HepG2 (cell line): ENCODE data around the gene AMZ1. TPM values are rescaled to one million over a fixed set of nuclear protein-coding genes. Genes with fewer than 3 reads are reported as not detected.

ENCODE experiments used
- ARNT ChIP-seq: fragments of 450-650 bp; IDR thresholded peaks from 2 replicates; pipeline ENCODE4 v1.6.1; 2017
- ATF7-NPFF ChIP-seq: sonication (generic); formaldehyde crosslinking; IDR thresholded peaks from 2 replicates; pipeline ENCODE4 v1.8.1; 2023; ENCODE audit warnings: mild to moderate bottlenecking, low read depth, missing genetic modification reagents, moderate library complexity
- BRCA1 ChIP-seq: sonication (generic); formaldehyde crosslinking; IDR thresholded peaks from 2 replicates; pipeline ENCODE4 v1.4.0; 2020; ENCODE audit warnings: missing genetic modification reagents
- EP300 ChIP-seq, 3 experiments: sonication (generic) in 1 of 3; formaldehyde crosslinking in 1 of 3; IDR thresholded peaks; 2 replicates each; pipeline versions ENCODE4 v1.5.1 to v1.6.1; 2011 to 2020; ENCODE audit warnings: low read depth in 2 of 3, low read length in 2 of 3, borderline replicate concordance in 1 of 3, improper control_type of control experiment in 1 of 3, mild to moderate bottlenecking in 1 of 3, missing genetic modification reagents in 1 of 3, moderate library complexity in 1 of 3
- GFI1 ChIP-seq: sonication (generic); formaldehyde crosslinking; IDR thresholded peaks from 2 replicates; pipeline ENCODE4 v1.5.0; 2020; ENCODE audit warnings: missing genetic modification reagents, mild to moderate bottlenecking, borderline replicate concordance
- MLX ChIP-seq: IDR thresholded peaks from 2 replicates; pipeline ENCODE4 v1.6.1; 2016
- NR2F6 ChIP-seq, 2 experiments: IDR thresholded peaks; 2 replicates each; pipeline ENCODE4 v1.6.1; 2016; ENCODE audit warnings: antibody characterized with exemption in 1 of 2, mild to moderate bottlenecking in 1 of 2
- TBX2 ChIP-seq: sonication (generic); formaldehyde crosslinking; IDR thresholded peaks from 2 replicates; pipeline ENCODE4 v1.5.0; 2020; ENCODE audit warnings: missing genetic modification reagents, mild to moderate bottlenecking, borderline replicate concordance
- U2AF1 ChIP-seq: fragments of 200-400 bp; formaldehyde crosslinking; optimal IDR thresholded peaks from 2 replicates; pipeline ENCODE3; 2017; ENCODE audit warnings: mild to moderate bottlenecking, low read depth, low read length
- ZBTB25 ChIP-seq: IDR thresholded peaks from 2 replicates; pipeline ENCODE4 v1.6.1; 2018; ENCODE audit warnings: missing genetic modification reagents
- ZNF260 ChIP-seq: sonication (generic); formaldehyde crosslinking; IDR thresholded peaks from 2 replicates; pipeline ENCODE4 v1.4.0; 2020; ENCODE audit warnings: missing genetic modification reagents, low read depth, mild to moderate bottlenecking, borderline replicate concordance
- ZNF563 ChIP-seq: sonication (generic); formaldehyde crosslinking; IDR thresholded peaks from 2 replicates; pipeline ENCODE4 v1.8.0; 2022; ENCODE audit warnings: mild to moderate bottlenecking, moderate library complexity, missing genetic modification reagents
- ZNF646 ChIP-seq: sonication (generic); formaldehyde crosslinking; IDR thresholded peaks from 2 replicates; pipeline ENCODE4 v1.9.0; 2021; ENCODE audit warnings: mild to moderate bottlenecking, missing genetic modification reagents
- ZNF7 ChIP-seq: IDR thresholded peaks from 2 replicates; pipeline ENCODE4 v1.6.1; 2016; ENCODE audit warnings: missing biosample characterization, missing genetic modification reagents
- polyA plus RNA-seq, 8 experiments: library from polyadenylated mRNA; depleted of rRNA in 3 of 8; stranded (reverse) in 7 of 8; unstranded in 1 of 8; fragments of >200 nt; fragmentation: Illumina TruSeq in 4 of 8; extraction: Trizol in 4 of 8; gene quantifications; 2 replicates each; pipeline versions ENCODE4 v1.2.1 to v1.2.3, GENCODE V29; 2011 to 2016; ENCODE audit warnings: low read depth in 4 of 8, missing spikeins in 1 of 8, mixed read lengths in 1 of 8; ENCODE audit not compliant: insufficient read depth in 1 of 8
- total RNA-seq, 5 experiments: library from RNA; depleted of rRNA; stranded (reverse); fragments of >200 nt; fragmentation: Illumina TruSeq; extraction: Trizol; gene quantifications; 2 replicates each; pipeline ENCODE4 v1.2.3, GENCODE V29; 2016; ENCODE audit warnings: low read depth in 1 of 5
- TF ChIP-seq, protein P1 (sequence below): sonication (generic); formaldehyde crosslinking; IDR thresholded peaks from 2 replicates; pipeline ENCODE4 v1.4.0; 2020; ENCODE audit warnings: mild to moderate bottlenecking, missing genetic modification reagents
- TF ChIP-seq, protein P2 (sequence below): sonication (generic); formaldehyde crosslinking; IDR thresholded peaks from 2 replicates; pipeline ENCODE4 v1.4.0; 2020; ENCODE audit warnings: missing genetic modification reagents

AMZ1 gene
- total and polyA plus RNA-seq, 2 of the 13 experiments (the other 11 are each of a cell fraction or from before 2014, with no cell fraction given): 0.03 TPM; not detected in 1

DNA sequence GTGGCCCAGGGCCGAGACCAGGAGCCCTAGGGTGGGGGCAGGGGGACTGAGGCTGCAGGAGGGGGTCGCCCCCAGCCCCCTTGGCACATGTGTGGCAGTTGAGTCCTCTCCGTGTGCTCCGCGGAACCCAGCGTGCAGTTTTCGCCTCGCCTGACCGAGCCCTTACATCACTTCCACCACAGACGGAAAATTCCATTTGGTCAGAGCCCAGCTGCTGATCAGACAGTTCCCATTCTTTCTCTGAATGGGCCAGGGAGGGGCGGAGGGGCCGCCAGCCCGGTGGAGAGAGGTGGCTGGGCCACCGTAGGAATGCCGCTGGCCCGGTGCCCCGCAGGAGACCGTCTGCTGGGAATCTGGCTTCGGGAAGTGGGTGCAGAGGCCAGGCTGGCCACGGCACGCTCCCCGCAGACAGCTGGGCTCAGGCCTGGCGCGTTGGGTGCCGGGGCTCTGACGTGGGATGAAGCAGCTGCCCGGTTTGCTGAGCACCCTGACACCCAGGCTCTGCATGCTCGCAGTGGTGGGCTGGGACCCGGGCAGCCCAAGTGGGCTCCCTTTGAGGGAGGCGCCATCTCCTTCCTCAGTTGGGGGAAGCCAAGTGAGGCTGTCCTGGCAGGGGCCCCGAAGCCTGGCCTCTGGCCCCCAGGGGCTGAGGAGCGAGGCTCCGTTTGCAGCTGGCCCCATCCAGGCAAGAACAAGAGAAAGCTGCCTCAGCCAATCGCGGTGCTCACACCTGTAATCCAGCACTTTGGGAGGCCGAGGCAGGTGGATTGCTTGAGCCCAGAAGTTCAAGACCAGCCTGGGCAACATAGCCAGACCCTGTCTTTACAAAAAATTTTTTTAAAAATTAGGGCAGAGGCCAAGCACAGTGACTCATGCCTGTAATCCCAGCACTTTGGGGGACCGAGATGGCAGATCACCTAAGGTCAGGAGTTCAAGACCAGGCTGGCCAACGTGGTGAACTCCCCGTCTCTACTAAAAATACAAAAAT, 46.3 kb upstream of the AMZ1 start (continued):
- no peak for TF ChIP-seq ZNF646 (CRISPR knock-in tag)
- TF ChIP-seq EP300 (IDR thresholded peaks at IDR 0.05; ENCODE audit: low read depth in 2 of 2, low read length in 2 of 2): peak in 1 of 2 experiments; percentile 51; a peak in 1 of 4 replicates
- TF ChIP-seq EP300 (CRISPR knock-in tag; IDR thresholded peaks at IDR 0.05; ENCODE audit: borderline replicate concordance): no peak; the same call in 1 of the 2 replicates
- TF ChIP-seq U2AF1: no peak
- TF ChIP-seq BRCA1: no peak
- no peak for TF ChIP-seq ARNT
- no peak for TF ChIP-seq MLX (CRISPR knock-in tag)
- no peak for TF ChIP-seq ZNF563 (CRISPR knock-in tag)
- TF ChIP-seq ZBTB25 (CRISPR knock-in tag): peak; percentile 73
- TF ChIP-seq ZNF7 (CRISPR knock-in tag): no peak
- TF ChIP-seq, protein P1, sequence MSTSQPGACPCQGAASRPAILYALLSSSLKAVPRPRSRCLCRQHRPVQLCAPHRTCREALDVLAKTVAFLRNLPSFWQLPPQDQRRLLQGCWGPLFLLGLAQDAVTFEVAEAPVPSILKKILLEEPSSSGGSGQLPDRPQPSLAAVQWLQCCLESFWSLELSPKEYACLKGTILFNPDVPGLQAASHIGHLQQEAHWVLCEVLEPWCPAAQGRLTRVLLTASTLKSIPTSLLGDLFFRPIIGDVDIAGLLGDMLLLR (CRISPR knock-in tag): no peak
- TF ChIP-seq, protein P2, sequence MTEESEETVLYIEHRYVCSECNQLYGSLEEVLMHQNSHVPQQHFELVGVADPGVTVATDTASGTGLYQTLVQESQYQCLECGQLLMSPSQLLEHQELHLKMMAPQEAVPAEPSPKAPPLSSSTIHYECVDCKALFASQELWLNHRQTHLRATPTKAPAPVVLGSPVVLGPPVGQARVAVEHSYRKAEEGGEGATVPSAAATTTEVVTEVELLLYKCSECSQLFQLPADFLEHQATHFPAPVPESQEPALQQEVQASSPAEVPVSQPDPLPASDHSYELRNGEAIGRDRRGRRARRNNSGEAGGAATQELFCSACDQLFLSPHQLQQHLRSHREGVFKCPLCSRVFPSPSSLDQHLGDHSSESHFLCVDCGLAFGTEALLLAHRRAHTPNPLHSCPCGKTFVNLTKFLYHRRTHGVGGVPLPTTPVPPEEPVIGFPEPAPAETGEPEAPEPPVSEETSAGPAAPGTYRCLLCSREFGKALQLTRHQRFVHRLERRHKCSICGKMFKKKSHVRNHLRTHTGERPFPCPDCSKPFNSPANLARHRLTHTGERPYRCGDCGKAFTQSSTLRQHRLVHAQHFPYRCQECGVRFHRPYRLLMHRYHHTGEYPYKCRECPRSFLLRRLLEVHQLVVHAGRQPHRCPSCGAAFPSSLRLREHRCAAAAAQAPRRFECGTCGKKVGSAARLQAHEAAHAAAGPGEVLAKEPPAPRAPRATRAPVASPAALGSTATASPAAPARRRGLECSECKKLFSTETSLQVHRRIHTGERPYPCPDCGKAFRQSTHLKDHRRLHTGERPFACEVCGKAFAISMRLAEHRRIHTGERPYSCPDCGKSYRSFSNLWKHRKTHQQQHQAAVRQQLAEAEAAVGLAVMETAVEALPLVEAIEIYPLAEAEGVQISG: peak; percentile 29; the same call in 1 of the 2 replicates
- TF ChIP-seq NR2F6 (IDR thresholded peaks at IDR 0.05): no peak
- TF ChIP-seq NR2F6 (CRISPR knock-in tag; IDR thresholded peaks at IDR 0.05): peak; percentile 64
- TF ChIP-seq TBX2 (CRISPR knock-in tag): peak; percentile 72
- TF ChIP-seq ATF7-NPFF (CRISPR knock-in tag): no peak
- TF ChIP-seq GFI1 (CRISPR knock-in tag): no peak
- TF ChIP-seq ZNF260: no peak
